ENCODE measurements around the gene BICD1.

The BICD1 gene

DNA sequence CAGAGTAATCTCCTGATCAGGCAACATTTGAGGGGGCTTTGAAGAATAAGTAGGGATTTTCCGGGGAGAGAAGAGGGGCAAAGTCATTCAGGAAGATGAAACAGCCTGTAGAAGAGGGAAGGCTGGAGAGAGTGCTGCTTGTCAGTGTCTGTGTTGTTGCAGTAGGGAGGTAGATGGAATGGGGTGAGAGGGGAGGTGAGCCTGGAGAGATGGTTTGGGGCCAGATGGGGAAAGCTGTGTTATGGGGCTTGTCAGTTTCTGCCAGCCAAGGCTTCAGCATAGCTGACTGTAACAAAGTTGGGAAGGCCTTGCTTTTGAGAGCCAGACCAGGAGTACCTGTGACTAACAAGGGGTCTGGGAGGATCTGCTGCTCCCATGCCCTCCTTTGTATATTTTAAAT is 18.0 kb downstream of the BICD1 start:
- DNase-seq (ENCODE audit: low read depth) = no peak
- no peak overlapping the region for H3K4me3 ChIP-seq (replicated peaks; ENCODE audit: low read depth, low read length)
- TF ChIP-seq, protein P1, sequence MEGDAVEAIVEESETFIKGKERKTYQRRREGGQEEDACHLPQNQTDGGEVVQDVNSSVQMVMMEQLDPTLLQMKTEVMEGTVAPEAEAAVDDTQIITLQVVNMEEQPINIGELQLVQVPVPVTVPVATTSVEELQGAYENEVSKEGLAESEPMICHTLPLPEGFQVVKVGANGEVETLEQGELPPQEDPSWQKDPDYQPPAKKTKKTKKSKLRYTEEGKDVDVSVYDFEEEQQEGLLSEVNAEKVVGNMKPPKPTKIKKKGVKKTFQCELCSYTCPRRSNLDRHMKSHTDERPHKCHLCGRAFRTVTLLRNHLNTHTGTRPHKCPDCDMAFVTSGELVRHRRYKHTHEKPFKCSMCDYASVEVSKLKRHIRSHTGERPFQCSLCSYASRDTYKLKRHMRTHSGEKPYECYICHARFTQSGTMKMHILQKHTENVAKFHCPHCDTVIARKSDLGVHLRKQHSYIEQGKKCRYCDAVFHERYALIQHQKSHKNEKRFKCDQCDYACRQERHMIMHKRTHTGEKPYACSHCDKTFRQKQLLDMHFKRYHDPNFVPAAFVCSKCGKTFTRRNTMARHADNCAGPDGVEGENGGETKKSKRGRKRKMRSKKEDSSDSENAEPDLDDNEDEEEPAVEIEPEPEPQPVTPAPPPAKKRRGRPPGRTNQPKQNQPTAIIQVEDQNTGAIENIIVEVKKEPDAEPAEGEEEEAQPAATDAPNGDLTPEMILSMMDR (IDR thresholded peaks at IDR 0.05; ENCODE audit: low read length, missing control alignments) = no peak

DNA sequence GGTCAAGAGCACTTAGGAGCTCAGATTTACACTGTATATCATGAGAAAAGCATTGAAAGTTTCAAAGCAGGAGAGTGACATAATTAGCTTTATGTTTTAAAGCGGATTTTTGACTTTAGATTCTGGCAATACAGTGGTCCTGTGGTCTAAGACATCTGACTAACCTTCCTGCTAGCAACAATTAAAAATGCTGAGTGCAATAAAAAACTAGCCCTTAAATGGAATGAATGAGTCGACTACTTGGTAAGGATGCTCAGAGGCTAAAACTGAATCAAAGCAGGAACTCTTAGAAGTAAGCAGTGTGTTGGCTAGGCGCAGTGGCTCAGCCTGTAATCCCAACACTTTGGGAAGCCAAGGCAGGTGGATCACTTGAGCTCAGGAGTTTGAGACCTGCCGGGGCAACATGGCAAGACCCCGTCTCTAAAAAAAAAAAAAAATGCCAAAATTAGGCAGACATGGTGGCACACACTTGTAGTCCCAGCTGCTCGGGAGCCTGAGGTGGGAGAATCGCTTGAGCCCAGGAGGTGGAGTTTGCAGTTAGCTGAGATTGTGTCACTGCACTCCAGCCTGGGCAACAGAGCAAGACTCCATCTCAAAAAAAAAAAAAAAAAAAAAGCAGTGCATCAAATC is 18.9 kb downstream of the BICD1 start:
- DNase-seq (ENCODE audit: low read depth) = no peak
- no peak overlapping the region for H3K4me3 ChIP-seq (replicated peaks; ENCODE audit: low read depth, low read length)
- TF ChIP-seq, protein P1 (IDR thresholded peaks at IDR 0.05; ENCODE audit: low read length, missing control alignments) = no peak

DNA sequence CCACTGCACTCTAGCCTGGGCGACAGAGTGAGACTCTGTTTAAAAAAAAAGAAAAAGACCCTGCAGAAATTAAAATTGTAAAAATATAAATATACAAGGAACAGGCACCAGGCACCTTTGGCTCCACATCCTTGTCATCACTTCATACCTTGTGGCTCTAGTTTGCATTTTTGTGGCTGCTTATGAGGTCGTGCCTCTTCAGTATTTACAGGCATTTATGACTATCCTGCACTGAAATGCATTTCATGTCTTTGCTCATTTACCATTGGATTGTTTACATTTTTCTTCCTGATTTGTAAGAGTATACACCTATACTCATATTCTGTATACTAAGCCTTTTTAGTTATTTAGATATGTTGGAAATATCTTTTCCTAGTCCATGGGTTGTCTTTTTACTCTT is 20.1 kb downstream of the BICD1 start:
- TF ChIP-seq, protein P1 (IDR thresholded peaks at IDR 0.05; ENCODE audit: low read length, missing control alignments) = no peak
- peak; percentile 43 for DNase-seq (ENCODE audit: low read depth)
- no peak overlapping the region for H3K4me3 ChIP-seq (replicated peaks; ENCODE audit: low read depth, low read length)

DNA sequence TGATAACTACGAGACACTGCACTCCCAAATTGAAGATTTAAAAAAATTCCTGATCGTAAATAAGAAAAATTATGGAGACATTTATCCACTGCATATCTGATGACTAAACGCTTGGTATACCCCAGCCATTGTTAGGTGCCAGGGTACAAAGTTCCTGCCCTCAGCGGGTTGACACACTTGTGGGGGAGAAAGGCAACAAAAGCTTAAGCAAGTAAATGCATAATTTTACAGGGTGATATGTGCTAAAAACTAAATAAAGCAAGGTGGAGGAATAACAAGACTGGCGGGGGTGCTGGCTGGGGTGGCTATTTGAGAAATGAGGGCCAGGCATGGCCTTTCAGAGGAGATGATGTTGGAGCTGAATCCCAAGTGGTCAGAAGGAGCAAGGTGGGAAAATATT is 25.0 kb downstream of the BICD1 start:
- no peak overlapping the region for H3K4me3 ChIP-seq (replicated peaks; ENCODE audit: low read depth, low read length)
- TF ChIP-seq, protein P1 (IDR thresholded peaks at IDR 0.05; ENCODE audit: low read length, missing control alignments) = no peak
- no peak for DNase-seq (ENCODE audit: low read depth)

DNA sequence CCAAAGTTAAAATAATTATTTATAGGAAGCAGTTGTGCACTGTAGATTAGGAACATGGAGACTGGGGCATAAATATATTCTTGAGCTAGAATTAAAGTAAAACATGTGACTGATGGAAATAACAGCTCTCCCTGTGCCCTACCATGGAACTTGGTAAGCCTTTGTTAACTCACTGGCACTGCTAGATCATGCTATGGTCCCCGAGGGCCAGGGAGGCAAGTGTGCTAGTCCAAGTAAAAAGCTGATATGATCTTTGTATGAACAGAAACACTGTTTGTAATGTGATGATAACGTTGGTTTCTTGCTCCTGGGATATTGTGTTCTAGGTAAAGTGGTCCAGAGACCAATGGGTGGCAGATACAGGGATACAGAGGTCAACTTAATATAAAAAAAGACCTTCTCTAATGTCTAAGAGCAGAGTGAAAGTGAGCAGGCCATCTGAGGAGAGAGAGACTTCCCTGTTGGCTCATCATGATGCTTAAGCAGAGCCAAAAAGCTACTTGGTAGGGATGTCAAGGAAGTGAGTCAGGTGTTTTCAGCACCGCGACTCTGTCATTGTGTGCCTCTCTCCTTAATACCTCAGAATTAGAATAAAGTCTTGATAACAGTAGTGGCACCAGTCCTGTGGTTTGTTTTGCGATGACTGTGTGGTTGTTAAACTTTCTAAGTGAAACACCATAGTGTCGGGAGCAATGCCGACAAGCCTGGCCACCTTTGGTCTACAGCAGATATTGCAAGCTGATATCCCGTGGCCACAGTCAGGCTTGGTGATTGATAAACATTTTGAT is 27.6 kb downstream of the BICD1 start:
- H3K4me3 ChIP-seq (replicated peaks; ENCODE audit: low read depth, low read length) = no peak overlapping the region
- TF ChIP-seq, protein P1 (IDR thresholded peaks at IDR 0.05; ENCODE audit: low read length, missing control alignments) = peak; percentile 4
- peak; percentile 59 for DNase-seq (ENCODE audit: low read depth)

DNA sequence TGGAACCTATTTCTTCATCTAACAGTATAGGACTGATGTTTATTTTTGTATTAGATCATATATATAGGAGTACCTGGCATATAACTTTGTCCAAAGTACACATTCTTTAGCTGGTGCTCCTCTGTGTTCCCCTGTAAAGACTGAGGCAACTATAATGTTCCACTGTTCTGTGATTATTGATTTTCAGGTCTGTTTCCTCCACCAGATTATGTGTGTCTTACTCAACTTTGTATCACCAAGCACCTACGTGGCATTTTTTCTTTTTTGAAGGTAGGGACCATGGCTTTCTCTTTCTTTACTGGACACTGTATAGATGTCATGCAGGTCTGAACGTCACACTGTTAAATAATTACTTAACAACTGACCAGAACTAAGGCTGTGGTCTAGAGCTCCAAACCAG is 29.3 kb downstream of the BICD1 start:
- TF ChIP-seq, protein P1 (IDR thresholded peaks at IDR 0.05; ENCODE audit: low read length, missing control alignments) = no peak
- H3K4me3 ChIP-seq (replicated peaks; ENCODE audit: low read depth, low read length) = no peak overlapping the region
- DNase-seq (ENCODE audit: low read depth) = no peak

All from fibroblast of pulmonary artery (primary cell).